HEK293 (cell line): ENCODE results near the gene SPAG5.

Source experiments
- BCL11B ChIP-seq: fragments of 450-650 bp; formaldehyde crosslinking; IDR thresholded peaks from 2 replicates; pipeline ENCODE4 v1.5.1; 2016; ENCODE audit warnings: low read depth, missing biosample characterization, missing genetic modification characterization
- GLIS2 ChIP-seq: fragments of 450-650 bp; formaldehyde crosslinking; IDR thresholded peaks from 2 replicates; pipeline ENCODE4 v1.5.1; 2016; ENCODE audit warnings: missing biosample characterization, missing genetic modification characterization
- HOXA7 ChIP-seq: sonication (generic); formaldehyde crosslinking; IDR thresholded peaks from 2 replicates; pipeline ENCODE4 v1.8.1; 2022; ENCODE audit warnings: missing genetic modification reagents, borderline replicate concordance
- KLF16 ChIP-seq: fragments of 450-650 bp; formaldehyde crosslinking; IDR thresholded peaks from 2 replicates; pipeline ENCODE4 v1.5.1; 2017; ENCODE audit warnings: missing biosample characterization, missing genetic modification characterization
- KLF9 ChIP-seq: fragments of 450-650 bp; formaldehyde crosslinking; IDR thresholded peaks from 2 replicates; pipeline ENCODE4 v1.5.1; 2016; ENCODE audit warnings: missing biosample characterization, missing genetic modification characterization, low read depth
- OSR2 ChIP-seq: fragments of 450-650 bp; formaldehyde crosslinking; IDR thresholded peaks from 2 replicates; pipeline ENCODE4 v1.5.1; 2016; ENCODE audit warnings: missing biosample characterization, missing genetic modification characterization
- PRDM2 ChIP-seq: fragments of 450-650 bp; formaldehyde crosslinking; IDR thresholded peaks from 2 replicates; pipeline ENCODE4 v1.5.1; 2016; ENCODE audit warnings: missing biosample characterization, missing genetic modification characterization, borderline replicate concordance
- SETDB1 ChIP-seq: IDR thresholded peaks from one replicate; pipeline ENCODE4 v1.6.1; 2017; ENCODE audit warnings: mild to moderate bottlenecking, low read length, moderate library complexity, mixed read lengths; ENCODE audit not compliant: insufficient read length
- SP7 ChIP-seq: fragments of 450-650 bp; formaldehyde crosslinking; IDR thresholded peaks from 2 replicates; pipeline ENCODE4 v1.5.1; 2016; ENCODE audit warnings: missing biosample characterization, missing genetic modification characterization
- WT1 ChIP-seq: fragments of 450-650 bp; formaldehyde crosslinking; IDR thresholded peaks from 2 replicates; pipeline ENCODE4 v1.5.1; 2016; ENCODE audit warnings: missing biosample characterization, missing genetic modification characterization
- ZBTB1 ChIP-seq: fragments of 450-650 bp; formaldehyde crosslinking; IDR thresholded peaks from 2 replicates; pipeline ENCODE4 v1.5.1; 2016; ENCODE audit warnings: missing biosample characterization, missing genetic modification characterization
- ZBTB20 ChIP-seq: fragments of 450-650 bp; formaldehyde crosslinking; IDR thresholded peaks from 2 replicates; pipeline ENCODE4 v1.5.1; 2016; ENCODE audit warnings: missing biosample characterization, missing genetic modification characterization
- ZBTB48 ChIP-seq: fragments of 450-650 bp; formaldehyde crosslinking; IDR thresholded peaks from 2 replicates; pipeline ENCODE4 v1.5.1; 2016; ENCODE audit warnings: missing biosample characterization, missing genetic modification characterization
- ZEB2 ChIP-seq: fragments of 450-650 bp; formaldehyde crosslinking; IDR thresholded peaks from 2 replicates; pipeline ENCODE4 v1.5.1; 2016; ENCODE audit warnings: missing biosample characterization, missing genetic modification characterization
- ZNF133 ChIP-seq: fragments of 450-650 bp; formaldehyde crosslinking; IDR thresholded peaks from 2 replicates; pipeline ENCODE4 v1.5.1; 2016; ENCODE audit warnings: missing biosample characterization, missing genetic modification characterization
- ZNF157 ChIP-seq: fragments of 450-650 bp; formaldehyde crosslinking; IDR thresholded peaks from 2 replicates; pipeline ENCODE4 v1.5.1; 2016; ENCODE audit warnings: missing biosample characterization, missing genetic modification characterization
- ZNF174 ChIP-seq: fragments of 450-650 bp; formaldehyde crosslinking; IDR thresholded peaks from 2 replicates; pipeline ENCODE4 v1.5.0; 2017; ENCODE audit warnings: missing biosample characterization, mild to moderate bottlenecking, missing genetic modification characterization
- ZNF175 ChIP-seq: fragments of 450-650 bp; formaldehyde crosslinking; IDR thresholded peaks from 2 replicates; pipeline ENCODE4 v1.5.1; 2016; ENCODE audit warnings: missing biosample characterization, missing genetic modification characterization
- ZNF18 ChIP-seq: fragments of 450-650 bp; formaldehyde crosslinking; IDR thresholded peaks from 2 replicates; pipeline ENCODE4 v1.5.1; 2016; ENCODE audit warnings: missing biosample characterization, missing genetic modification characterization
- ZNF202 ChIP-seq: fragments of 450-650 bp; formaldehyde crosslinking; IDR thresholded peaks from 2 replicates; pipeline ENCODE4 v1.5.1; 2016; ENCODE audit warnings: missing biosample characterization, missing genetic modification characterization, borderline replicate concordance
- ZNF214 ChIP-seq: fragments of 450-650 bp; formaldehyde crosslinking; IDR thresholded peaks from 2 replicates; pipeline ENCODE4 v1.5.1; 2017; ENCODE audit warnings: missing biosample characterization, mild to moderate bottlenecking, missing genetic modification characterization, borderline replicate concordance
- ZNF221 ChIP-seq: fragments of 450-650 bp; formaldehyde crosslinking; IDR thresholded peaks from 2 replicates; pipeline ENCODE4 v1.5.1; 2017; ENCODE audit warnings: missing biosample characterization, missing genetic modification characterization, borderline replicate concordance
- ZNF23 ChIP-seq: fragments of 450-650 bp; formaldehyde crosslinking; IDR thresholded peaks from 2 replicates; pipeline ENCODE4 v1.5.1; 2016; ENCODE audit warnings: missing biosample characterization, missing genetic modification characterization, borderline replicate concordance
- ZNF26 ChIP-seq: fragments of 450-650 bp; formaldehyde crosslinking; IDR thresholded peaks from 2 replicates; pipeline ENCODE4 v1.5.1; 2016; ENCODE audit warnings: missing biosample characterization, missing genetic modification characterization
- ZNF274 ChIP-seq, 2 experiments: fragments of 200-500 bp in 1 of 2; fragments of 450-650 bp in 1 of 2; sonication (Bioruptor generic) in 1 of 2; formaldehyde crosslinking in 1 of 2; IDR thresholded peaks; 2 replicates each; pipeline versions ENCODE4 v1.5.1 to v1.6.1; 2014 to 2016; ENCODE audit warnings: borderline replicate concordance in 1 of 2, inconsistent platforms in 1 of 2, low read length in 1 of 2, missing biosample characterization in 1 of 2, missing genetic modification characterization in 1 of 2
- ZNF473 ChIP-seq: fragments of 450-650 bp; formaldehyde crosslinking; IDR thresholded peaks from 2 replicates; pipeline ENCODE4 v1.5.1; 2017; ENCODE audit warnings: missing biosample characterization, missing genetic modification characterization
- ZNF514 ChIP-seq: fragments of 450-650 bp; formaldehyde crosslinking; IDR thresholded peaks from 2 replicates; pipeline ENCODE4 v1.5.1; 2016; ENCODE audit warnings: missing biosample characterization, missing genetic modification characterization
- ZNF560 ChIP-seq: fragments of 450-650 bp; formaldehyde crosslinking; IDR thresholded peaks from 2 replicates; pipeline ENCODE4 v1.5.1; 2017; ENCODE audit warnings: missing biosample characterization, missing genetic modification characterization, borderline replicate concordance
- ZNF571 ChIP-seq: fragments of 450-650 bp; formaldehyde crosslinking; IDR thresholded peaks from 2 replicates; pipeline ENCODE4 v1.5.0; 2017; ENCODE audit warnings: missing biosample characterization, missing genetic modification characterization
- ZNF580 ChIP-seq: fragments of 450-650 bp; formaldehyde crosslinking; IDR thresholded peaks from 2 replicates; pipeline ENCODE4 v1.5.1; 2016; ENCODE audit warnings: missing biosample characterization, missing genetic modification characterization
- ZNF600 ChIP-seq: fragments of 450-650 bp; formaldehyde crosslinking; IDR thresholded peaks from 2 replicates; pipeline ENCODE4 v1.5.1; 2016; ENCODE audit warnings: missing biosample characterization, missing genetic modification characterization
- ZNF621 ChIP-seq: fragments of 450-650 bp; formaldehyde crosslinking; IDR thresholded peaks from 2 replicates; pipeline ENCODE4 v1.5.1; 2017; ENCODE audit warnings: missing biosample characterization, missing genetic modification characterization

Gene SPAG5

GRCh38 chr17:28571361-28572122, 27.3 kb downstream of the SPAG5 start, which contains the start of gene PIGS (continued):
- no peak for TF ChIP-seq ZNF26 (tag by site-specific recombination)
- TF ChIP-seq ZNF157 (tag by site-specific recombination) = no peak
- no peak for TF ChIP-seq ZNF274 (IDR thresholded peaks at IDR 0.05; ENCODE audit: low read length)
- no peak for TF ChIP-seq ZNF274 (tag by site-specific recombination; IDR thresholded peaks at IDR 0.05; ENCODE audit: borderline replicate concordance)
- TF ChIP-seq KLF16 (tag by site-specific recombination) = 0 out of 2 replicates have a peak, but pooled peaks have one; percentile 12
- peak; percentile 64; the same call in 1 of the 2 replicates for TF ChIP-seq ZEB2
- no peak for TF ChIP-seq ZNF514 (tag by site-specific recombination)
- peak; percentile 62; the same call in 1 of the 2 replicates for TF ChIP-seq OSR2 (tag by site-specific recombination)
- peak; percentile 99 for TF ChIP-seq GLIS2 (tag by site-specific recombination)
- 0 out of 2 replicates have a peak, but pooled peaks have one; percentile 8 for TF ChIP-seq KLF9 (tag by site-specific recombination)
- TF ChIP-seq ZBTB20 (tag by site-specific recombination) = peak; percentile 72; the same call in 1 of the 2 replicates
- no peak for TF ChIP-seq ZNF214 (tag by site-specific recombination)
- no peak for TF ChIP-seq ZNF23 (tag by site-specific recombination)
- TF ChIP-seq ZNF473 (tag by site-specific recombination) = no peak
- TF ChIP-seq ZNF580 (tag by site-specific recombination) = no peak
- TF ChIP-seq ZNF202 = no peak
- no peak for TF ChIP-seq ZNF174 (tag by site-specific recombination)
- no peak for TF ChIP-seq HOXA7
- TF ChIP-seq ZNF133 = no peak
- TF ChIP-seq SP7 (tag by site-specific recombination) = peak; percentile 37; the same call in 1 of the 2 replicates
- no peak for TF ChIP-seq ZNF571
- no peak for TF ChIP-seq BCL11B
- TF ChIP-seq ZNF600 (tag by site-specific recombination) = peak; percentile 74
- TF ChIP-seq ZBTB1 (tag by site-specific recombination) = no peak
- no peak for TF ChIP-seq PRDM2 (tag by site-specific recombination)
- TF ChIP-seq ZNF560 (tag by site-specific recombination) = no peak
- no peak for TF ChIP-seq ZNF175 (tag by site-specific recombination)
- TF ChIP-seq SETDB1 = no peak
- no peak for TF ChIP-seq ZNF621 (tag by site-specific recombination)
- TF ChIP-seq WT1 (tag by site-specific recombination) = 0 out of 2 replicates have a peak, but pooled peaks have one; percentile 2
- TF ChIP-seq ZNF18 (tag by site-specific recombination) = no peak
- peak; percentile 98 for TF ChIP-seq ZBTB48 (tag by site-specific recombination)
- no peak for TF ChIP-seq ZNF221 (tag by site-specific recombination)
